NK-92 treated with Interleukin-12 subunit alpha and Interleukin-12 subunit beta, amount 100 ng/mL, for 24 hours (cell line): ENCODE measurements around the gene MYO9A.

Source experiments
- DNase-seq: peaks from one replicate; lab custom pipeline; 2025; lab: John Stamatoyannopoulos, UW

Gene MYO9A

GRCh38 chr15:71782422-71783165 is 335.4 kb downstream of the MYO9A start:
- DNase-seq: no peak

DNA sequence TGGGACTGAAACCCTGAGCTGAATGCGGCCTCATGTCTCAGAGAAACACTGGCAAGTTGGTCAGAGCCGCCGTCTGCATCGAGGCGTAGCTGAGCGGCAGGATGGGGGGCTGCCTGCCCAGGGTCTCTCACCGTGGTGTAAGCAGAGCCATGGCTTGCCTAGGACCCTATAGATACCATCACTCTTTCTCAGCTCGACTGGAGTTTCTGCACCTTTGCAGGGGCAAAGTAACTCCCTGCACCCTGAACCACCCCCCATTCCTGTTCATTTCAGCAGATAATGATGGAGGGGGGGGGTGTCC is 336.0 kb downstream of the MYO9A start:
- DNase-seq: no peak

- DNase-seq: no peak
Observed at GRCh38 chr15:71781179-71781964, 336.6 kb downstream of the MYO9A start.

GRCh38 chr15:71780115-71780976 is 337.6 kb downstream of the MYO9A start:
- no peak for DNase-seq

GRCh38 chr15:71779073-71779797 is 338.7 kb downstream of the MYO9A start:
- no peak for DNase-seq

DNA sequence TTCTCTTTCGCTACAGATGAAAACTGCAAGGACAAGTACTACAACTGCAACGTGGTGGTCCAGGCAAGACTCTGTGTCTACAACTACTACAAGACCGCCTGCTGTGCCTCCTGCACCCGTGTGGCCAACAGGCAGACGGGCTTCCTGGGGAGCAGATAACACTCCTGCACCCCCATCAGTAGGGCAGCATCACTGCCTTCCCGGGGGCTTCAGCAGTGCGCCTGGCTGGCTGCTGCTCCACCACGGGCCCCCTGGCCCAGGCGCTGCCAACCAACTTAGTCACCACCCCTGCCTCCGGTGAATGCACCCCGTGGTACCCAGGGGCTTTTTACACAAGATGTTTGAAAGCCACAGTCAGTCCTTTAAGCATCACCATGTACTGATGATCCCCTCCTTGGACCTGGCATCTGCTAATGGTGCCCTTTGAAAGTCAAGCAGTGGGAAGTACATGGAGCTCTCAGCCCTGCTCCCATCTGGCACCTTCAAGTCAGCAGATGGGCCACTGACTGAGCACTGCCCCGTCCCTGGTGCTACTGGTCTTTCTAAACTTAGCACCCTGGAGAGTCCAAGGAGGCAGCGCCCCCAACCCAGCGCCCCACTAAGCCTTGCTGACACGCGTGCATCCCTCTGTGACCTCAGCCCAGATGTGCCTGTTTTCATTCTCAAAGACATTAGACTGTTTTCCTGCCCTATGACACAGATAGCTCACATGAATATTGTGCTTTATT is 340.6 kb downstream of the MYO9A start:
- no peak for DNase-seq

- DNase-seq: no peak
Observed at GRCh38 chr15:71776304-71776703, 341.6 kb downstream of the MYO9A start.

DNA sequence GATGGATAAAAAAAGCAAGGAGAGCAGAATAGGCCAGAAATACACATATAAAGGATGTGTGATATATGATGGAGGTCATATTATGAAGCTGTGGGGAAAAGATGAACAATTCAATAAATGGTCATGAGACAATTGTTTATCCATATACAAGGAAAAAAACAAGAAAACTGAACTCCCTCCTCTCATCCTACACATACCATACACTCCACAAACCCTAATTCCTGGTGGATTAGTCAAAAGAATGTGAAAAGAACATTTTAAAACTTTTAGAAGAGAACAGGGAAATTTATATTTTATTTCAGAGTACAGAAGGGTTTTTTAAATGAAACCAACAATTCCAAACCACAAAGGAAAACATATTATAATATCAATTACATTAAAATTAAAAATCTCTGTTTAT is 342.1 kb downstream of the MYO9A start:
- no peak for DNase-seq

DNA sequence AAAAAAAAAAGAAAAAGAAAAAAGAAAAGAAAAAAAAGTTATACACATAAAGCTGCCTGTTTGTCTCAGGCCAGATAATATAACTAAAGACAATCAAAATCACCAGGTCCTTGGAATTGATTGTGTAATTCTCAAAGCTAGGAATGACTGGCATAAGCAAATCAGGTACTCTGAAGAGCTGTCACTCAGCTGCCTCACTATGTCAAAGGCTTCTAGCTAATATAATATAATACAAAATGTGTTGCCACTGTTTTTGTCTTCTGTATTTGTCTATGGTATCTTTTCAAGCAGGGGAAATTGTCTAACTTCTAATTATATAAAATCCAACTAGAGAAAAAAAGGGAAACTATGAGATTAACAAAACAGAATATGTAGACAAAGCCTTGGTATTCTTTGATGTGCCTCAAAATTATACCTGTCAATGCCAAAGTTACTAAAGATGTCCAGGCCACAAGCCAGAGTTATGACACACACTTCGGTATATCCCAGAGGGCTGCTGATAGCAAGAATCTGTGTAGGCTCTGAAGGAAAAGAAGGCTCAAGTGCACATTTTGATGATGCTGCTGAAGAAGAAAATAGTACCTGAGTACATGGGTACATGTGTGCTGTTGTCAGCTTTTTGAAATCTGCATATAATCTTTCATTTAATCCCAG is 344.6 kb downstream of the MYO9A start:
- DNase-seq: no peak
